HG03175 (cell line): ENCODE results near the gene TSSK2.

Experiments
- ATAC-seq: cut with Tn5 transposase; IDR thresholded peaks from one replicate; pipeline ENCODE4 v1.9.1; 2021; ENCODE audit warnings: mild to moderate bottlenecking, moderate library complexity; ENCODE audit not compliant: unreplicated experiment

Gene TSSK2

GRCh38 chr22:19122752-19123492, 8.2 kb upstream of the TSSK2 start:
- ATAC-seq: no peak

- no peak for ATAC-seq
Observed at GRCh38 chr22:19123936-19124335, 7.2 kb upstream of the TSSK2 start.

- no peak for ATAC-seq
Observed at GRCh38 chr22:19124377-19124776, 6.7 kb upstream of the TSSK2 start.

- no peak for ATAC-seq
Observed at GRCh38 chr22:19125011-19125410, 6.1 kb upstream of the TSSK2 start.

- ATAC-seq: no peak
Observed at GRCh38 chr22:19125474-19126308, 5.4 kb upstream of the TSSK2 start.

- ATAC-seq: no peak
Observed at GRCh38 chr22:19126309-19127273, 4.5 kb upstream of the TSSK2 start.

- no peak for ATAC-seq
Observed at GRCh38 chr22:19127329-19128008, 3.6 kb upstream of the TSSK2 start.

- no peak for ATAC-seq
Observed at GRCh38 chr22:19128009-19128401, 3.1 kb upstream of the TSSK2 start.

- no peak for ATAC-seq
Observed at GRCh38 chr22:19128946-19129727, 2.0 kb upstream of the TSSK2 start.

GRCh38 chr22:19129871-19130270, 1.2 kb upstream of the TSSK2 start:
- ATAC-seq: no peak

GRCh38 chr22:19131685-19132015, 542 bp downstream of the TSSK2 start:
- no peak for ATAC-seq

- no peak for ATAC-seq
Observed at GRCh38 chr22:19132153-19132552, 1.0 kb downstream of the TSSK2 start.

- ATAC-seq: no peak
Observed at GRCh38 chr22:19132693-19133400, 1.7 kb downstream of the TSSK2 start.

- ATAC-seq: no peak
Observed at GRCh38 chr22:19133561-19133960, 2.5 kb downstream of the TSSK2 start.

- no peak for ATAC-seq
Observed at GRCh38 chr22:19134176-19134831, 3.2 kb downstream of the TSSK2 start.

- ATAC-seq: no peak
Observed at GRCh38 chr22:19134874-19135273, 3.8 kb downstream of the TSSK2 start.

- no peak for ATAC-seq
Observed at GRCh38 chr22:19136915-19137314, 5.8 kb downstream of the TSSK2 start.

GRCh38 chr22:19137384-19138216, 6.5 kb downstream of the TSSK2 start:
- no peak for ATAC-seq
